Ishikawa (cell line): ENCODE data around the gene TTC14.

Experiments used
- EP300 ChIP-seq: IDR thresholded peaks from 2 replicates; pipeline ENCODE4 v1.6.1; 2012; ENCODE audit warnings: borderline replicate concordance
- FOXM1 ChIP-seq: IDR thresholded peaks from 2 replicates; pipeline ENCODE4 v1.6.1; 2012; ENCODE audit warnings: low read depth, borderline replicate concordance

- TF ChIP-seq EP300 (no peak), FOXM1 (no peak)
Measured at GRCh38 chr3:180600473-180600872, 1.5 kb upstream of the TTC14 start.
